Astrocyte (in vitro differentiated cells and primary cell): ENCODE data around the gene PANX2. TPM values are rescaled to one million over a fixed set of nuclear protein-coding genes. Genes with fewer than 3 reads are reported as not detected.

Experiments used
- DNase-seq: peaks from one replicate; pipeline ENCODE4 v3.0.0-alpha.2; 2010; ENCODE audit warnings: low read depth
- FAIRE-seq: peaks from 2 replicates; lab custom pipeline; 2011; peaks lifted over from hg19 to GRCh38; lab: Jason Lieb, UNC
- H2AFZ ChIP-seq: 2 replicates; pipeline ENCODE4 v1.6.0; 2012; ENCODE audit warnings: low read depth, low read length, inconsistent platforms
- H3K27ac ChIP-seq: 2 replicates; pipeline ENCODE4 v1.5.1; 2011; ENCODE audit warnings: low read depth, low read length, inconsistent platforms
- H3K27me3 ChIP-seq: 2 replicates; pipeline ENCODE4 v1.6.0; 2011; ENCODE audit warnings: low read length, inconsistent platforms; ENCODE audit not compliant: insufficient read depth
- H3K36me3 ChIP-seq: 2 replicates; pipeline ENCODE4 v1.5.1; 2011; ENCODE audit warnings: low read length, inconsistent platforms; ENCODE audit not compliant: insufficient read depth
- H3K4me1 ChIP-seq: 2 replicates; pipeline ENCODE4 v1.5.1; 2011; ENCODE audit warnings: low read length, inconsistent platforms; ENCODE audit not compliant: insufficient read depth
- H3K4me2 ChIP-seq: 2 replicates; pipeline ENCODE4 v1.6.0; 2012; ENCODE audit warnings: low read length, inconsistent platforms
- H3K4me3 ChIP-seq: 2 replicates; pipeline ENCODE4 v1.5.1; 2011; ENCODE audit warnings: low read depth, mild to moderate bottlenecking, low read length, inconsistent platforms; ENCODE audit not compliant: insufficient read depth
- H3K79me2 ChIP-seq: 2 replicates; pipeline ENCODE4 v1.6.0; 2012; ENCODE audit warnings: mild to moderate bottlenecking, low read length, inconsistent platforms; ENCODE audit not compliant: insufficient read depth
- H3K9ac ChIP-seq: 2 replicates; pipeline ENCODE4 v1.6.0; 2012; ENCODE audit warnings: mild to moderate bottlenecking, low read length, inconsistent platforms
- H3K9me3 ChIP-seq: 2 replicates; pipeline ENCODE4 v1.5.1; 2012; ENCODE audit warnings: low read depth, mild to moderate bottlenecking, low read length, inconsistent platforms; ENCODE audit not compliant: insufficient read depth
- H4K20me1 ChIP-seq: 2 replicates; pipeline ENCODE4 v1.6.0; 2012; ENCODE audit warnings: low read length, inconsistent platforms; ENCODE audit not compliant: insufficient read depth
- H3K27ac Mint-ChIP-seq: one replicate; pipeline ENCODE4 v1.8.0; 2021; ENCODE audit warnings: mild to moderate bottlenecking, mixed read lengths; ENCODE audit not compliant: unreplicated experiment
- H3K27me3 Mint-ChIP-seq: one replicate; pipeline ENCODE4 v1.8.0; 2021; ENCODE audit warnings: low read depth, mixed read lengths; ENCODE audit not compliant: unreplicated experiment
- H3K36me3 Mint-ChIP-seq: one replicate; pipeline ENCODE4 v1.8.0; 2021; ENCODE audit warnings: low read depth, mixed read lengths; ENCODE audit not compliant: unreplicated experiment
- H3K4me1 Mint-ChIP-seq: one replicate; pipeline ENCODE4 v1.8.0; 2021; ENCODE audit warnings: low read depth, mixed read lengths; ENCODE audit not compliant: unreplicated experiment
- H3K4me3 Mint-ChIP-seq: one replicate; pipeline ENCODE4 v1.8.0; 2021; ENCODE audit warnings: mild to moderate bottlenecking, moderate library complexity, mixed read lengths; ENCODE audit not compliant: unreplicated experiment
- H3K9me3 Mint-ChIP-seq: one replicate; pipeline ENCODE4 v1.8.0; 2021; ENCODE audit warnings: mild to moderate bottlenecking, mixed read lengths; ENCODE audit not compliant: unreplicated experiment
- EZH2 ChIP-seq: IDR thresholded peaks from 2 replicates; pipeline ENCODE4 v1.6.1; 2012; ENCODE audit warnings: mild to moderate bottlenecking, low read length, inconsistent platforms; ENCODE audit not compliant: insufficient read depth
- total RNA-seq: library from RNA; stranded (reverse); gene quantifications from 2 replicates; pipeline ENCODE4 v1.2.1, GENCODE V29; 2021
- TF ChIP-seq, protein P1 (sequence below): IDR thresholded peaks from 2 replicates; pipeline ENCODE4 v1.5.1; 2011; ENCODE audit warnings: low read depth, mild to moderate bottlenecking, inconsistent platforms, low read length, moderate library complexity; ENCODE audit not compliant: insufficient read depth

Gene PANX2
- total RNA-seq, 1 donor from 2014 or later, result 2.3 TPM

DNA sequence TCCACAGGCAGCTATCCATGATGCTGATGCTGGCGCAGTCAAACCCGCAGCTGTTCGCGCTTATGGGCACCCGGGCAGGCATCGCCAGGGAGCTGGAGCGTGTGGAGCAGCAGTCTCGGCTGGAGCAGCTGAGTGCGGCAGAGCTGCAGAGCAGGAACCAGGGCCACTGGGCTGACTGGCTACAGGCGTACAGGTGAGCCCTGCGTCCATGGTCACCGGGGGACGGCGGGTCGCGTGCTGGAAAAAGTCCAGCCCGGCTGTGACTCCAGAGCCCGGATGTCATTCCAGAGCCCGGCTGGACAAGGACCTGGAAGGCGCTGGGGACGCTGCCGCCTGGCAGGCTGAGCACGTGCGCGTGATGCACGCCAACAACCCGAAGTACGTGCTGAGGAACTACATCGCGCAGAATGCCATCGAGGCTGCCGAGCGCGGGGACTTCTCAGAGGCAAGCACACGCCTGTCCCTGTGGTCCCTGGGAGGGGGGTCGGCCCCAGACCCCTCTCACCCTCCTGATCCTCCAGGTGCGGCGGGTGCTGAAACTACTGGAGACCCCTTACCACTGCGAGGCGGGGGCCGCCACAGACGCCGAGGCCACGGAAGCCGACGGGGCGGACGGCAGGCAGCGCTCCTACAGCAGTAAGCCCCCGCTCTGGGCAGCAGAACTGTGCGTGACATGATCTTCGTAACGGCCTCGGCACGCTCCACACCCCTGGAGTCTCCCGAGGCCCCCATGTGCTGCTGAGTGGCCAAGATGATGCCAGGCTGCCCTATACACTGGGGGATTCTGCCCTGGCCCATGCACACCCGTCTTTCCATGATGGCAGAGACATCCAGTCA, 46.4 kb downstream of the PANX2 start:
- Mint-ChIP-seq H3K4me3 (no peak overlapping the region), H3K27me3 (no peaks in the 10 kb centered on the region), H3K4me1 (no peaks in the 10 kb centered on the region), H3K27ac (peak overlapping the region; percentile 69), H3K36me3 (peaks cover 13% of the 10 kb centered on the region), H3K9me3 (no peaks in the 10 kb centered on the region)
- Histone ChIP-seq H3K4me1 (no peaks in the 10 kb centered on the region), H3K4me2 (no peak overlapping the region), H3K79me2 (peaks cover 35% of the 10 kb centered on the region), H3K27me3 (no peaks in the 10 kb centered on the region), H3K27ac (no peak overlapping the region), H3K36me3 (peaks cover 10% of the 10 kb centered on the region), H3K9ac (no peak overlapping the region), H3K4me3 (no peak overlapping the region), H3K9me3 (no peaks in the 10 kb centered on the region), H4K20me1 (peaks cover 71% of the 10 kb centered on the region), H2AFZ (no peak overlapping the region)
- TF ChIP-seq, protein P1, sequence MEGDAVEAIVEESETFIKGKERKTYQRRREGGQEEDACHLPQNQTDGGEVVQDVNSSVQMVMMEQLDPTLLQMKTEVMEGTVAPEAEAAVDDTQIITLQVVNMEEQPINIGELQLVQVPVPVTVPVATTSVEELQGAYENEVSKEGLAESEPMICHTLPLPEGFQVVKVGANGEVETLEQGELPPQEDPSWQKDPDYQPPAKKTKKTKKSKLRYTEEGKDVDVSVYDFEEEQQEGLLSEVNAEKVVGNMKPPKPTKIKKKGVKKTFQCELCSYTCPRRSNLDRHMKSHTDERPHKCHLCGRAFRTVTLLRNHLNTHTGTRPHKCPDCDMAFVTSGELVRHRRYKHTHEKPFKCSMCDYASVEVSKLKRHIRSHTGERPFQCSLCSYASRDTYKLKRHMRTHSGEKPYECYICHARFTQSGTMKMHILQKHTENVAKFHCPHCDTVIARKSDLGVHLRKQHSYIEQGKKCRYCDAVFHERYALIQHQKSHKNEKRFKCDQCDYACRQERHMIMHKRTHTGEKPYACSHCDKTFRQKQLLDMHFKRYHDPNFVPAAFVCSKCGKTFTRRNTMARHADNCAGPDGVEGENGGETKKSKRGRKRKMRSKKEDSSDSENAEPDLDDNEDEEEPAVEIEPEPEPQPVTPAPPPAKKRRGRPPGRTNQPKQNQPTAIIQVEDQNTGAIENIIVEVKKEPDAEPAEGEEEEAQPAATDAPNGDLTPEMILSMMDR, result no peak
- no peak for TF ChIP-seq EZH2
- FAIRE-seq, result no peak
- no peak for DNase-seq

DNA sequence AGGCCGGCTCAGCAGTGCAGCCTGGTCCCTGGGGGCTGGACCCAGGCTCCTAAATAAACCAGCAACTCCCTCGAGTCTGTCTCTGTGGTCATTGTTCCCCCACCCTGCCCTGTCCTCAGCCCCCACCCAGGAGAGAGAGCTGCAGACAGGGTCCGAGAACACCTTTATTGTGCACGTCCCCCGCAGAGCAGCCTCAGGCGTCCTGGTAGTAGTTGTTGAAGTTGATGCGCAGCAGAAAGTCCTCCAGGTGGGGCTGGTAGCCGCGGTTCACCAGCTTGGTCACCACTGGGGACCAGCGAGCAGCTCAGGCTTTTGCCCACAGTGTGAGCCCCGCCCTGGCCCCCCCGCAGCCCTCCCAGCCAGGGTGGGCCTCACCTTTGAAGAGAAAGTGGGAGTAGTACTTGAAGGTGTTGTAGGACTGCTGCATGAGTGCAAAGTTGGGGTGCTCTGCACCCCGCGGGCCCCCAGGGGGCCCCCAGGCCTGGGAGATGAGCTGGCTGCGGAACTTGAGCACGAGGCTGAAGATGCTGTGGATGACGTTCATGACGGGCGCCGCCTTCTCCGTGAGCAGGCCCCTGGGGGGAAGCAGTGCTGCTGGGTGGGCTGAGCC, 47.1 kb downstream of the PANX2 start:
- H3K4me3 ChIP-seq, result no peak overlapping the region
- FAIRE-seq (no peak), DNase-seq (no peak)
- no peaks in the 10 kb centered on the region for H3K4me1 Mint-ChIP-seq
- TF ChIP-seq, protein P1, result no peak
- TF ChIP-seq EZH2, result no peak
- peaks cover 9% of the 10 kb centered on the region for H3K36me3 Mint-ChIP-seq
- H3K27me3 Mint-ChIP-seq, result no peaks in the 10 kb centered on the region
- peaks cover 8% of the 10 kb centered on the region for H3K36me3 ChIP-seq
- H3K9me3 ChIP-seq, result no peaks in the 10 kb centered on the region
- H3K27me3 ChIP-seq, result no peaks in the 10 kb centered on the region
- H3K27ac ChIP-seq, result no peak overlapping the region
- H3K27ac Mint-ChIP-seq, result peak overlapping the region; percentile 69
- no peaks in the 10 kb centered on the region for H3K4me1 ChIP-seq
- H2AFZ ChIP-seq, result no peak overlapping the region
- no peak overlapping the region for H3K4me3 Mint-ChIP-seq
- H3K9ac ChIP-seq, result no peak overlapping the region
- H3K9me3 Mint-ChIP-seq, result no peaks in the 10 kb centered on the region
- no peak overlapping the region for H3K4me2 ChIP-seq
- H4K20me1 ChIP-seq, result peaks cover 63% of the 10 kb centered on the region
- peaks cover 29% of the 10 kb centered on the region for H3K79me2 ChIP-seq
